Bronchial epithelial cell (primary cell): Measurements from ENCODE around the gene GBP5. TPM values are rescaled to one million over a fixed set of nuclear protein-coding genes. Genes with fewer than 3 reads are reported as not detected.
A peak's percentile ranks its signal among the peaks of the same experiment; 100 is the strongest.
"Not testable (repeated sequence)": the region's sequence is repeated elsewhere in the genome, so short reads cannot be mapped to it uniquely, and the experiment has no call there.

ENCODE experiments used
- DNase-seq: peaks from one replicate; pipeline ENCODE4 v3.0.0-alpha.2; 2010; ENCODE audit warnings: low read depth
- FAIRE-seq: peaks from 2 replicates; lab custom pipeline; 2011; peaks lifted over from hg19 to GRCh38; lab: Jason Lieb, UNC
- H3K27me3 ChIP-seq: 2 replicates; pipeline ENCODE4 v1.5.1; 2011; ENCODE audit warnings: low read length; ENCODE audit not compliant: control insufficient read depth, insufficient read depth
- H3K36me3 ChIP-seq: 2 replicates; pipeline ENCODE4 v1.5.1; 2011; ENCODE audit warnings: low read length; ENCODE audit not compliant: control insufficient read depth, insufficient read depth
- H3K4me3 ChIP-seq: 2 replicates; pipeline ENCODE4 v1.5.1; 2011; ENCODE audit warnings: mild to moderate bottlenecking, low read depth, low read length, control low read depth
- total RNA-seq: library from RNA; depleted of rRNA; stranded (reverse); fragments of >200 nt; gene quantifications from 2 replicates; pipeline ENCODE4 v1.2.1, GENCODE V29; 2014
- TF ChIP-seq, protein P1 (sequence below): IDR thresholded peaks from 2 replicates; pipeline ENCODE4 v1.5.1; 2011; ENCODE audit warnings: mild to moderate bottlenecking, moderate library complexity, low read length, control low read depth, inconsistent platforms; ENCODE audit not compliant: insufficient read depth, severe bottlenecking

Gene GBP5
- total RNA-seq, 1 donor from 2014 or later = 0.26 TPM

GRCh38 chr1:89285745-89286380, 13.2 kb upstream of the GBP5 start:
- FAIRE-seq (no peak), DNase-seq (no peak)
- TF ChIP-seq, protein P1, sequence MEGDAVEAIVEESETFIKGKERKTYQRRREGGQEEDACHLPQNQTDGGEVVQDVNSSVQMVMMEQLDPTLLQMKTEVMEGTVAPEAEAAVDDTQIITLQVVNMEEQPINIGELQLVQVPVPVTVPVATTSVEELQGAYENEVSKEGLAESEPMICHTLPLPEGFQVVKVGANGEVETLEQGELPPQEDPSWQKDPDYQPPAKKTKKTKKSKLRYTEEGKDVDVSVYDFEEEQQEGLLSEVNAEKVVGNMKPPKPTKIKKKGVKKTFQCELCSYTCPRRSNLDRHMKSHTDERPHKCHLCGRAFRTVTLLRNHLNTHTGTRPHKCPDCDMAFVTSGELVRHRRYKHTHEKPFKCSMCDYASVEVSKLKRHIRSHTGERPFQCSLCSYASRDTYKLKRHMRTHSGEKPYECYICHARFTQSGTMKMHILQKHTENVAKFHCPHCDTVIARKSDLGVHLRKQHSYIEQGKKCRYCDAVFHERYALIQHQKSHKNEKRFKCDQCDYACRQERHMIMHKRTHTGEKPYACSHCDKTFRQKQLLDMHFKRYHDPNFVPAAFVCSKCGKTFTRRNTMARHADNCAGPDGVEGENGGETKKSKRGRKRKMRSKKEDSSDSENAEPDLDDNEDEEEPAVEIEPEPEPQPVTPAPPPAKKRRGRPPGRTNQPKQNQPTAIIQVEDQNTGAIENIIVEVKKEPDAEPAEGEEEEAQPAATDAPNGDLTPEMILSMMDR = no peak
- Histone ChIP-seq H3K4me3 (no peak overlapping the region), H3K27me3 (no peaks in the 10 kb centered on the region), H3K36me3 (no peaks in the 10 kb centered on the region)

- not testable (repeated sequence) for H3K4me3 ChIP-seq, H3K36me3 ChIP-seq, DNase-seq, FAIRE-seq, H3K27me3 ChIP-seq
These were observed 11.6 kb upstream of the GBP5 start for GRCh38 chr1:89284078-89284763.

DNA sequence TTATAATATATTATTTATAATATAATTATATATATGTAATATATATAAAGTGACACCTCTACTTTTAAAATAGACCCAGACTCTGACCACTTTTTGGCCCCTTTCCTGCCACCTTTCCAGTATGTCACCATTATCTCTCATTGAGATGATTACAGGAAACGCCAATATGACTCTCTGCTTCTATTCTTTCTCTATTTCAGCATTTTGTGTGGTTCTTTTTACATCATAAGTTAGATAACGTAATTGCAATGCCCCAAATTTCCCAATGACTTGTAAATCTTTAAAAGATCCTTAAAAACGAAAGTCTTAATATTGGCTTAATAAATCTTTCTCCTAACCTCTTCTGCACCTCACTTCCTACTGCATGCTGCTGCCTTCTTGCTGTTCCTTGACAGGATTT, 8.1 kb upstream of the GBP5 start:
- no peaks in the 10 kb centered on the region for H3K27me3 ChIP-seq
- no peak overlapping the region for H3K4me3 ChIP-seq
- no peaks in the 10 kb centered on the region for H3K36me3 ChIP-seq
- TF ChIP-seq, protein P1 = no peak
- DNase-seq (no peak), FAIRE-seq (no peak)

DNA sequence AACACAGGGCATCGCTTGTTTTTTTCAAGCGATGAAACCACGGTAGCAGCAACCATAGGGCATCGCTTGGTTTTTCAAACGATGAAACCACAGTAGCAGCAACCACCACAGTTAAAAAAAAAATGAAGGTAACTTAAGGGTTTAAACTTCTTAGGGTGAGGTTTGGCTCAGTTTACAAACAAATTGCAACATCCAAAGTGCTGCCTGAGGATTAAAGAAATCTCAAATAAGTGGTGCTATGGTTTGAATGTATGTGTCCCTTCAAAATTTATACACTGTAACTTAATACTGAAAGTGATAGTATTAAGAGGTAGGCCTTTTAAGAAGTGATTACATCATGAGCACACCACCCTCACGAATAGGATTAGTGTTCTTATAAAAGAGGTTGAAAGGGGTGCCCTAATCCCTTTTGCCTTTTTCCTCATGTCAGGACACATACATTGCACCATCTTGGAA, 6.4 kb upstream of the GBP5 start:
- H3K36me3 ChIP-seq = no peaks in the 10 kb centered on the region
- TF ChIP-seq, protein P1 = no peak
- FAIRE-seq = no peak
- no peaks in the 10 kb centered on the region for H3K27me3 ChIP-seq
- DNase-seq = no peak
- H3K4me3 ChIP-seq = no peak overlapping the region

DNA sequence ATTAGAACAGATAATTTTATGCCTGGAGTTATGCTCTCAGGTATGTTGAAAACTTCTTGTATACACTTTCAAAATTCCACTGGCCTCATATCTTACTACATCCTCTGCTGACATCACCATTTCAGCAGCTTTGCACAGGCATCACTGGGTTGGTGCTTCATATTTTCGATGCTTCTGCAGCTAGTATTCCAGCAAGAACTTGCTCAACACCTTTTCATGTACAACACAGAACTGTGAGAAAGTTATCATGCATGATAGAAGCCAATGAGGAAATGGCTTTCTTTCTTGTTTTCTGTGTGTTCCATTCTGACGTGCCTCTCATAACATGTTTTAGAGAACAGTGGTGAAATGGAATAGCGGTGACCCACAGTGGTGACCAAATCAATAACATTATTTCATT, 5.1 kb upstream of the GBP5 start:
- no peaks in the 10 kb centered on the region for H3K27me3 ChIP-seq
- H3K4me3 ChIP-seq = no peak overlapping the region
- DNase-seq = peak; percentile 25
- TF ChIP-seq, protein P1 = no peak
- H3K36me3 ChIP-seq = no peaks in the 10 kb centered on the region
- FAIRE-seq = peak; percentile 73

DNA sequence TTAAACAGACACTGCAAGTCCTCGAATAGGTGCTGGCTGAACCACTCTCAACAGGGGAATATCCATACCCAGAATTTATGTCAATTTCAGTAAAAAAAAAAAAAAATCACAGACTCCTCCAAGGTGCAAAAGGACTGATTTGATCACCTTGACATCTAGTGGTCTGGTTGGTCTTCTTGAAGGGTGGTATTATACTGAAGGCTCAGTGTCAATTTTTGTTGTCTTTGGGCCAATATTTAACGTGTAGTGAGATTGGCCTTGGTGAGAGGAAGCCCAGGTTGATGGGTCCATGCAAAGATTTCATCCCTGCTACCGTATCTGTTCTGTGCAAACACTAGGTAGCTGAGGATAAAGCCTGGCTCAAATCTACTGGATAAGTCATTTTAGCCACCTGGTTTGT, 4.0 kb upstream of the GBP5 start:
- Histone ChIP-seq H3K27me3 (no peaks in the 10 kb centered on the region), H3K36me3 (no peaks in the 10 kb centered on the region), H3K4me3 (no peak overlapping the region)
- DNase-seq = peak; percentile 10
- TF ChIP-seq, protein P1 = peak; percentile 5
- no peak for FAIRE-seq
